ENCODE measurements around the gene CRELD2. TPM values are rescaled to one million over a fixed set of nuclear protein-coding genes. Genes with fewer than 3 reads are reported as not detected.

Gene CRELD2
- total and polyA plus RNA-seq, 2 of the 8 experiments (the other 6 are each of a cell fraction or from before 2014, with no cell fraction given): 24.5 to 36.6 TPM

DNA sequence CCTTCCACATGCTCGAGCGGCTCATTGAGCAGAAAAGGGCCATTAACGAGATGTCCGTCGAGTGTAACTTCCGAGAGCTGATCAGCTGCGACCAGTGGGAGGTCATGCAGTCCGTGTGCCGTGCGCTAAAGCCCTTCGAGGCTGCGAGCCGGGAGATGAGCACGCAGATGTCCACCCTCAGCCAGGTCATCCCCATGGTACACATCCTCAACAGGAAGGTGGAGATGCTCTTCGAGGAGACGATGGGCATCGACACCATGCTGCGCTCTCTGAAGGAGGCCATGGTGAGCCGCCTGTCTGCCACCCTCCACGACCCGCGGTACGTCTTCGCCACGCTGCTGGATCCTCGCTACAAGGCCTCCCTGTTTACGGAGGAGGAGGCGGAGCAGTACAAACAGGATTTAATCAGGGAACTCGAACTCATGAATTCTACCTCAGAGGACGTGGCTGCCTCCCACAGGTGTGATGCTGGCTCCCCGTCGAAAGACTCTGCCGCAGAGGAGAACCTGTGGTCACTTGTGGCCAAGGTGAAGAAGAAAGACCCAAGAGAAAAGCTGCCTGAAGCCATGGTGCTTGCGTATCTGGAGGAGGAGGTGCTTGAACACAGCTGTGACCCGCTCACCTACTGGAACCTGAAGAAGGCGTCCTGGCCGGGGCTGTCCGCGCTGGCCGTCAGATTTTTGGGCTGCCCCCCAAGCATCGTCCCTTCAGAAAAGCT lies 31.9 kb upstream of the CRELD2 start:
- Histone ChIP-seq H3K27ac (ENCODE audit: low read depth, low read length) (no peak overlapping the region), H3K27me3 (replicated peaks in 1 of 4; ENCODE audit: control insufficient read depth in 3 of 4, extremely low read depth in 1 of 4, insufficient read depth in 3 of 4, low read length in 3 of 4) (no peaks in the 10 kb centered on the region), H3K14ac (ENCODE audit: insufficient read length) (no peak overlapping the region), H4K20me1 (replicated peaks in 1 of 2; ENCODE audit: control insufficient read depth in 1 of 2, insufficient read depth in 2 of 2, low read length in 2 of 2) (peaks cover 0 to 10% of the 10 kb centered on the region in 2 experiments), H3K4me2 (ENCODE audit: insufficient read depth in 1 of 2, low read depth in 2 of 2, low read length in 2 of 2) (no peak overlapping the region), H3K18ac (ENCODE audit: extremely low read depth, low read length) (no peak overlapping the region), H4K91ac (replicated peaks; ENCODE audit: insufficient read length, low read length) (no peak overlapping the region), H2BK15ac (ENCODE audit: low read length) (no peak overlapping the region), H2AFZ (ENCODE audit: low read length) (no peak overlapping the region), H3K9me3 (ENCODE audit: insufficient read depth in 2 of 2, low read depth in 1 of 2, low read length in 1 of 2) (peaks cover 0 to 4% of the 10 kb centered on the region in 2 experiments; a peak in 2 of 4 replicates), H3K23me2 (ENCODE audit: low read depth, low read length) (no peaks in the 10 kb centered on the region), H3K36me3 (ENCODE audit: control insufficient read depth in 2 of 4, insufficient read depth in 4 of 4, low read length in 3 of 4) (peaks cover 3 to 35% (median 21%) of the 10 kb centered on the region in 4 experiments; a peak in 7 of 8 replicates), H3K9ac (replicated peaks in 1 of 4; ENCODE audit: extremely low read depth in 1 of 4, low read depth in 3 of 4, low read length in 3 of 4) (no peak overlapping the region), H2BK20ac (ENCODE audit: low read length) (no peak overlapping the region), H2BK5ac (ENCODE audit: low read depth, low read length) (no peak overlapping the region; the same call in 1 of the 2 replicates), H4K8ac (ENCODE audit: extremely low read depth, insufficient read depth, low read length) (no peak overlapping the region), H3K4me1 (replicated peaks in 1 of 4; ENCODE audit: control insufficient read depth in 3 of 4, insufficient read depth in 4 of 4, low read length in 3 of 4) (no peaks in the 10 kb centered on the region), H3K4me3 (ENCODE audit: extremely low read depth in 1 of 4, insufficient read depth in 2 of 4, low read depth in 3 of 4, low read length in 4 of 4) (no peak overlapping the region), H2BK12ac (ENCODE audit: low read depth, low read length) (no peak overlapping the region), H2AK5ac (ENCODE audit: low read depth, low read length) (no peak overlapping the region), H3K23ac (ENCODE audit: insufficient read length) (no peak overlapping the region), H3K79me1 (ENCODE audit: low read depth, low read length) (peaks cover 12% of the 10 kb centered on the region), H4K5ac (ENCODE audit: insufficient read length, low read depth, low read length) (no peak overlapping the region), H3K4ac (replicated peaks; ENCODE audit: insufficient read length, low read depth, low read length) (no peak overlapping the region), H2BK120ac (replicated peaks; ENCODE audit: low read depth, low read length) (no peak overlapping the region), H3K79me2 (ENCODE audit: control insufficient read depth in 1 of 2, insufficient read depth in 2 of 2, low read length in 2 of 2) (peaks cover 0 to 22% of the 10 kb centered on the region in 2 experiments; a peak in 3 of 4 replicates), H3K56ac (replicated peaks; ENCODE audit: insufficient read length, low read depth, low read length) (no peak overlapping the region)
- DNase-seq (ENCODE audit: low read depth in 1 of 2, low spot score in 2 of 2): no peak
- WGBS, 2 experiments (ENCODE audit: extremely low coverage in 1 of 2, insufficient coverage in 1 of 2, insufficient read length in 1 of 2, insufficient replicate concordance in 2 of 2, low coverage in 1 of 2, low lambda C conversion rate in 2 of 2, missing lambda C conversion rate in 1 of 2): 96% methylated on average over 41 of the region's 41 CpGs; no CpG with 5 or more reads in 1 of the 2 experiments
- FAIRE-seq: no peak
- POLR2A ChIA-PET (ENCODE audit: partially characterized antibody): interaction anchor here (0.6 kb wide), 1 partner anchor 355 kb away, joined by 3 read pairs; no protein-coding TSS in a partner anchor
- CTCF ChIA-PET (ENCODE audit: partially characterized antibody): interaction anchor here (1.1 to 2.0 kb wide), 2 partner anchors 8 to 44 kb away, joined by 3 to 6 read pairs; no protein-coding TSS in a partner anchor
- TF ChIP-seq EP300 (IDR thresholded peaks at IDR 0.05; ENCODE audit: borderline replicate concordance in 1 of 2, low read depth in 2 of 2, low read length in 2 of 2) (no peak), EZH2 (IDR thresholded peaks at IDR 0.05; ENCODE audit: low read depth, low read length, severe bottlenecking) (no peak), SP2 (IDR thresholded peaks at IDR 0.05; ENCODE audit: low read length) (no peak), PHF8 (conservative IDR thresholded peaks at IDR 0.05; ENCODE audit: low read depth, low read length) (no peak), ZNF274 (IDR thresholded peaks at IDR 0.05; ENCODE audit: borderline replicate concordance, extremely low read depth, low read length) (no peak), SP4 (IDR thresholded peaks at IDR 0.05; ENCODE audit: low read length) (no peak), RNF2 (IDR thresholded peaks at IDR 0.05; ENCODE audit: borderline replicate concordance, low read depth, low read length, missing control alignments, poor library complexity, severe bottlenecking) (no peak), JUND (IDR thresholded peaks at IDR 0.05; ENCODE audit: low read length) (no peak), SAP30 (IDR thresholded peaks at IDR 0.05; ENCODE audit: insufficient read depth, insufficient replicate concordance, low read length) (no peak)
